ENCODE results near the gene RAB25. TPM values are rescaled to one million over a fixed set of nuclear protein-coding genes. Genes with fewer than 3 reads are reported as not detected.
A peak's percentile ranks its signal among the peaks of the same experiment; 100 is the strongest.

Gene RAB25
- total RNA-seq, 1 experiment from 2014 or later, result not detected

GRCh38 chr1:156067262-156067661 lies 6.3 kb downstream of the RAB25 start:
- intact Hi-C loops (cut with micrococcal nuclease; ENCODE audit: unreplicated experiment) (no loop called here), in situ Hi-C loops (cut with HindIII; ENCODE audit: low pct_unique_long_range_greater_than_20kb, low sequenced_read_pairs) (no loop called here)
- no peak overlapping the region for H3K4me3 ChIP-seq (ENCODE audit: low read depth in 2 of 2, low read length in 2 of 2)
- no peaks in the 10 kb centered on the region for H3K9me3 ChIP-seq (ENCODE audit: control insufficient read depth, insufficient read depth, low read depth, low read length)
- BruUV-seq (replicated peaks), result no TSS peak
- ATAC-seq (no peak), DNase-seq (ENCODE audit: low read depth, low spot score) (no peak)
- H3K4me1 ChIP-seq (ENCODE audit: control insufficient read depth, insufficient read depth, low read length), result no peaks in the 10 kb centered on the region
- H3K27ac ChIP-seq (ENCODE audit: low read length), result no peak overlapping the region
- ChIA-PET CTCF (interaction anchor here (0.6 to 1.3 kb wide), 3 partner anchors 9 to 129 kb away, joined by 3 to 14 read pairs (median 3); no protein-coding TSS in a partner anchor), POLR2A (no interaction called here)
- no peaks in the 10 kb centered on the region for H3K27me3 ChIP-seq (ENCODE audit: control insufficient read depth, insufficient read depth, low read length)
- no peaks in the 10 kb centered on the region for H3K36me3 ChIP-seq (ENCODE audit: control insufficient read depth, insufficient read depth, low read length)
- TF ChIP-seq CTCF (IDR thresholded peaks at IDR 0.05) (no peak), SIN3A (IDR thresholded peaks at IDR 0.05; ENCODE audit: borderline replicate concordance, insufficient read depth, low read depth, low read length) (no peak), TCF7L2 (IDR thresholded peaks at IDR 0.05; ENCODE audit: low read depth, low read length) (no peak), POLR2AphosphoS5 (IDR thresholded peaks at IDR 0.05; ENCODE audit: low read depth, low read length) (no peak)
- TF ChIP-seq, protein P1, sequence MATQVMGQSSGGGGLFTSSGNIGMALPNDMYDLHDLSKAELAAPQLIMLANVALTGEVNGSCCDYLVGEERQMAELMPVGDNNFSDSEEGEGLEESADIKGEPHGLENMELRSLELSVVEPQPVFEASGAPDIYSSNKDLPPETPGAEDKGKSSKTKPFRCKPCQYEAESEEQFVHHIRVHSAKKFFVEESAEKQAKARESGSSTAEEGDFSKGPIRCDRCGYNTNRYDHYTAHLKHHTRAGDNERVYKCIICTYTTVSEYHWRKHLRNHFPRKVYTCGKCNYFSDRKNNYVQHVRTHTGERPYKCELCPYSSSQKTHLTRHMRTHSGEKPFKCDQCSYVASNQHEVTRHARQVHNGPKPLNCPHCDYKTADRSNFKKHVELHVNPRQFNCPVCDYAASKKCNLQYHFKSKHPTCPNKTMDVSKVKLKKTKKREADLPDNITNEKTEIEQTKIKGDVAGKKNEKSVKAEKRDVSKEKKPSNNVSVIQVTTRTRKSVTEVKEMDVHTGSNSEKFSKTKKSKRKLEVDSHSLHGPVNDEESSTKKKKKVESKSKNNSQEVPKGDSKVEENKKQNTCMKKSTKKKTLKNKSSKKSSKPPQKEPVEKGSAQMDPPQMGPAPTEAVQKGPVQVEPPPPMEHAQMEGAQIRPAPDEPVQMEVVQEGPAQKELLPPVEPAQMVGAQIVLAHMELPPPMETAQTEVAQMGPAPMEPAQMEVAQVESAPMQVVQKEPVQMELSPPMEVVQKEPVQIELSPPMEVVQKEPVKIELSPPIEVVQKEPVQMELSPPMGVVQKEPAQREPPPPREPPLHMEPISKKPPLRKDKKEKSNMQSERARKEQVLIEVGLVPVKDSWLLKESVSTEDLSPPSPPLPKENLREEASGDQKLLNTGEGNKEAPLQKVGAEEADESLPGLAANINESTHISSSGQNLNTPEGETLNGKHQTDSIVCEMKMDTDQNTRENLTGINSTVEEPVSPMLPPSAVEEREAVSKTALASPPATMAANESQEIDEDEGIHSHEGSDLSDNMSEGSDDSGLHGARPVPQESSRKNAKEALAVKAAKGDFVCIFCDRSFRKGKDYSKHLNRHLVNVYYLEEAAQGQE (IDR thresholded peaks at IDR 0.05; ENCODE audit: insufficient read depth in 1 of 2, low read depth in 2 of 2, low read length in 1 of 2), result no peak

DNA sequence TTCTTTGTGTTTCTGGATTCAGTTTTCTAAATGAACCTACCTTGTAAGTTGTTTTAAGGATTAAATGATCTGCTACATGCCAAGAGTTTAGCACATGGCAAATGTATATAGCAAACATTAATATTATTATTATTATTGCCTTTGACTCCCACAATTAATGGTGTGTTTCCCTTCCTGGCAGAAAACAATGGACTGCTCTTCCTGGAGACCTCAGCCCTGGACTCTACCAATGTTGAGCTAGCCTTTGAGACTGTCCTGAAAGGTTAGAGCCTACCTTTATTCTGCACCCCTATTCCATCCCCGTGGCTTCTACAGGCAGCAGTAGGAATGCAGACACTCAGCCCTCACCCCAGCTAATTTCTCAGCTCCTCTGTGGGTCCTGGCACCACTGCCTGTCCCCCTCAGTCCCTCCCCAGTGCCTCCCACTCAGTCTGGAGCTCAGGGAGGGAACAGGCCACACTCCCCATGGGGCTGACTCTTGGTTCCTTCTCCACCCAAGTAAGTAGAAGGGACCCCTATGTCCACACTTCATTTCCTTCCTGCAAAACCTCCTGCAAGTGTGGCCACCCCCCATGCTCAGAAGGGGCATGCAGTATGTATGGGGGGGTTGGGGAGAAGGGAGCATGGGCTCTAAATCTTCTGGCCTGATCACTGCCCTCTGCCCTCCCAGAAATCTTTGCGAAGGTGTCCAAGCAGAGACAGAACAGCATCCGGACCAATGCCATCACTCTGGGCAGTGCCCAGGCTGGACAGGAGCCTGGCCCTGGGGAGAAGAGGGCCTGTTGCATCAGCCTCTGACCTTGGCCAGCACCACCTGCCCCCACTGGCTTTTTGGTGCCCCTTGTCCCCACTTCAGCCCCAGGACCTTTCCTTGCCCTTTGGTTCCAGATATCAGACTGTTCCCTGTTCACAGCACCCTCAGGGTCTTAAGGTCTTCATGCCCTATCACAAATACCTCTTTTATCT lies 8.8 kb downstream of the RAB25 start:
- ATAC-seq (no peak), DNase-seq (ENCODE audit: low read depth, low spot score) (no peak)
- ChIA-PET CTCF (no interaction called here), POLR2A (no interaction called here)
- TF ChIP-seq POLR2AphosphoS5 (IDR thresholded peaks at IDR 0.05; ENCODE audit: low read depth, low read length) (no peak), SIN3A (IDR thresholded peaks at IDR 0.05; ENCODE audit: borderline replicate concordance, insufficient read depth, low read depth, low read length) (no peak), TCF7L2 (IDR thresholded peaks at IDR 0.05; ENCODE audit: low read depth, low read length) (no peak), CTCF (IDR thresholded peaks at IDR 0.05) (no peak)
- TF ChIP-seq, protein P1 (IDR thresholded peaks at IDR 0.05; ENCODE audit: insufficient read depth in 1 of 2, low read depth in 2 of 2, low read length in 1 of 2), result no peak
- Histone ChIP-seq H3K9me3 (ENCODE audit: control insufficient read depth, insufficient read depth, low read depth, low read length) (no peaks in the 10 kb centered on the region), H3K4me3 (ENCODE audit: low read depth in 2 of 2, low read length in 2 of 2) (no peak overlapping the region), H3K27ac (ENCODE audit: low read length) (peak overlapping the region; percentile 36; the same call in 1 of the 2 replicates), H3K4me1 (ENCODE audit: control insufficient read depth, insufficient read depth, low read length) (no peaks in the 10 kb centered on the region), H3K27me3 (ENCODE audit: control insufficient read depth, insufficient read depth, low read length) (no peaks in the 10 kb centered on the region), H3K36me3 (ENCODE audit: control insufficient read depth, insufficient read depth, low read length) (no peaks in the 10 kb centered on the region)
- no TSS peak for BruUV-seq (replicated peaks)
- intact Hi-C loops (cut with micrococcal nuclease; ENCODE audit: unreplicated experiment) (no loop called here), in situ Hi-C loops (cut with HindIII; ENCODE audit: low pct_unique_long_range_greater_than_20kb, low sequenced_read_pairs) (no loop called here)
